Body of pancreas (tissue), 4 donors: ENCODE measurements around the gene ADAMTS16. TPM values are rescaled to one million over a fixed set of nuclear protein-coding genes. Genes with fewer than 3 reads are reported as not detected.

Experiments used
- ATAC-seq: fragments of 150-250 bp; one replicate; pipeline ENCODE4 v1.9.1; 2016
- DNase-seq, 4 donors: peaks; one replicate each; pipeline ENCODE4 v3.0.0-alpha.2; 2019
- H3K27ac ChIP-seq, 4 donors: fragments of 200-600 bp; sonication (generic); 1 replicate in 3 of 4; 2 replicates in 1 of 4; pipeline versions ENCODE4 v1.5.1 to v1.6.1; 2016 to 2019; ENCODE audit warnings: mild to moderate bottlenecking in 1 of 4, mixed read lengths in 1 of 4, moderate library complexity in 1 of 4
- H3K27me3 ChIP-seq, 2 donors: fragments of 200-600 bp; sonication (generic); one replicate each; pipeline ENCODE4 v1.6.0; 2016; ENCODE audit warnings: mild to moderate bottlenecking in 1 of 2
- H3K36me3 ChIP-seq, 2 donors: fragments of 200-600 bp; sonication (generic); replicated peaks in 1 of 2; 2 replicates each; pipeline ENCODE4 v1.5.1; 2016; ENCODE audit warnings: low read depth in 2 of 2; ENCODE audit not compliant: insufficient read depth in 1 of 2
- H3K4me1 ChIP-seq: fragments of 200-600 bp; sonication (generic); one replicate; pipeline ENCODE4 v1.6.0; 2016
- H3K4me3 ChIP-seq, 2 donors: fragments of 200-600 bp; sonication (generic); 1 replicate in 1 of 2; 2 replicates in 1 of 2; pipeline ENCODE4 v1.5.1; 2016 to 2019
- H3K9me3 ChIP-seq, 3 donors: fragments of 200-600 bp; sonication (generic); 1 replicate in 2 of 3; 2 replicates in 1 of 3; pipeline ENCODE4 v1.5.1; 2016
- POLR2A ChIP-seq, 3 donors: fragments of 450-650 bp; IDR thresholded peaks; one replicate each; pipeline ENCODE4 v1.6.1; 2016; ENCODE audit warnings: antibody characterized with exemption in 3 of 3, mild to moderate bottlenecking in 2 of 3
- WGBS, 2 donors: methylation state at CpG; one replicate each; pipeline ENCODE4 v1.1.5; 2017; 5-methylcytosine and 5-hydroxymethylcytosine counted together
- intact Hi-C: fragments of 100-400 bp; cut with DNase I; formaldehyde crosslinking; loops from one replicate; pipeline ENCODE4 v1.15.1; 2023
- total RNA-seq, 2 donors: library from RNA; depleted of rRNA; stranded (reverse); fragments of >200 nt; gene quantifications; one replicate each; pipeline ENCODE4 v1.1.0, GENCODE V29; 2016
- TF ChIP-seq, protein P1 (sequence below), 7 experiments: fragments of 450-650 bp in 4 of 7; fragments of 200-600 bp in 3 of 7; sonication (generic) in 3 of 7; IDR thresholded peaks; one replicate each; pipeline ENCODE4 v1.5.1; 2016 to 2019; ENCODE audit warnings: antibody characterized with exemption in 7 of 7

The ADAMTS16 gene
- total RNA-seq, 2 donors from 2014 or later = 1.8 to 5.6 TPM

DNA sequence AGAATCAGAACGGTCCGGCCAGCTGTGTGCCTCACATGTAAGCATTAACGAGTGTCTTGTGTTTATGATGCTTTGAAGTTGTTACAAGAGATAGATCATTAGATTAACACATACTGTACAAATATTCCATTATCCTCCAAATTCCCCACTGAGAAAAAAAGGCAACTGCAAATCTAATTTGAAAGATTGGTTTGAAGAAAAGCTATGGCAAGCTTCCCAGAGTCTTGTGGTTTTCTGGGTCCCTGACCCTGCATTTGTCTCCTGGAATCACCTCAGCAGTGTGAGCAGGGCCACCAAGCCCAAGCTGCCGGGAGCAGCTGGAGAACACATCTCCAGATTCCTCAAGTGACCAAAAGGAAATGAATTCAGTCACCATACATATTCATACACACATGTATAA is 36.9 kb upstream of the ADAMTS16 start:
- intact Hi-C loops = no loop called here
- TF ChIP-seq POLR2A (IDR thresholded peaks at IDR 0.05) = no peak
- TF ChIP-seq, protein P1, sequence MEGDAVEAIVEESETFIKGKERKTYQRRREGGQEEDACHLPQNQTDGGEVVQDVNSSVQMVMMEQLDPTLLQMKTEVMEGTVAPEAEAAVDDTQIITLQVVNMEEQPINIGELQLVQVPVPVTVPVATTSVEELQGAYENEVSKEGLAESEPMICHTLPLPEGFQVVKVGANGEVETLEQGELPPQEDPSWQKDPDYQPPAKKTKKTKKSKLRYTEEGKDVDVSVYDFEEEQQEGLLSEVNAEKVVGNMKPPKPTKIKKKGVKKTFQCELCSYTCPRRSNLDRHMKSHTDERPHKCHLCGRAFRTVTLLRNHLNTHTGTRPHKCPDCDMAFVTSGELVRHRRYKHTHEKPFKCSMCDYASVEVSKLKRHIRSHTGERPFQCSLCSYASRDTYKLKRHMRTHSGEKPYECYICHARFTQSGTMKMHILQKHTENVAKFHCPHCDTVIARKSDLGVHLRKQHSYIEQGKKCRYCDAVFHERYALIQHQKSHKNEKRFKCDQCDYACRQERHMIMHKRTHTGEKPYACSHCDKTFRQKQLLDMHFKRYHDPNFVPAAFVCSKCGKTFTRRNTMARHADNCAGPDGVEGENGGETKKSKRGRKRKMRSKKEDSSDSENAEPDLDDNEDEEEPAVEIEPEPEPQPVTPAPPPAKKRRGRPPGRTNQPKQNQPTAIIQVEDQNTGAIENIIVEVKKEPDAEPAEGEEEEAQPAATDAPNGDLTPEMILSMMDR (IDR thresholded peaks at IDR 0.05) = no peak
- Histone ChIP-seq H3K27ac (no peak overlapping the region), H3K4me3 (no peak overlapping the region), H3K4me1 (no peaks in the 10 kb centered on the region), H3K27me3 (no peaks in the 10 kb centered on the region), H3K9me3 (peaks cover 0 to 2% (median 0%) of the 10 kb centered on the region in 3 donors), H3K36me3 (no peaks in the 10 kb centered on the region)
- 52 to 56% methylated on average over 4 of the region's 4 CpGs for WGBS, 2 donors
- ATAC-seq (no peak), DNase-seq (no peak)

DNA sequence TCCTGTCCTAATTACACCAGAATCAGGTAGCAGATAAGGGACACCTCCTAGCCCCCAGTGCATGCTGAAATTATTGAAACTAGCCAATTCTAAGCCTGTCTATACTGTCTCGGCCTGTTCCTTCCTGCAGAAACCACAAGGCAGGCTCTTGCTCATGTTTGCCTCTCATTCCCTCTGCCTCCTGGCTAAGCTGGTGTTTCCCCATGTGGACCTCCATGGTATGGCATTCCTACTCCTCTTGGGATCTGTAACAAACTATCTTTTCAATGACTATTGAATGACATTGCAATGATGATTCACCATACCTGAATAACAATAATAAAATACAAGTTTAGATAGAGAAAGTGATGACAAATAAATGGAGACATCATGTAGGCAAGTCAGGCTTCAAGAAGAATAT is 35.6 kb upstream of the ADAMTS16 start:
- Histone ChIP-seq H3K9me3 (peaks cover 0 to 2% (median 0%) of the 10 kb centered on the region in 3 donors), H3K27ac (no peak overlapping the region), H3K27me3 (no peaks in the 10 kb centered on the region), H3K4me3 (no peak overlapping the region), H3K4me1 (no peaks in the 10 kb centered on the region), H3K36me3 (no peaks in the 10 kb centered on the region)
- intact Hi-C loops = no loop called here
- ATAC-seq (no peak), DNase-seq (no peak)
- WGBS, 2 donors = 45 to 48% methylated on average over 1 of the region's 1 CpG
- TF ChIP-seq, protein P1 (IDR thresholded peaks at IDR 0.05) = no peak

DNA sequence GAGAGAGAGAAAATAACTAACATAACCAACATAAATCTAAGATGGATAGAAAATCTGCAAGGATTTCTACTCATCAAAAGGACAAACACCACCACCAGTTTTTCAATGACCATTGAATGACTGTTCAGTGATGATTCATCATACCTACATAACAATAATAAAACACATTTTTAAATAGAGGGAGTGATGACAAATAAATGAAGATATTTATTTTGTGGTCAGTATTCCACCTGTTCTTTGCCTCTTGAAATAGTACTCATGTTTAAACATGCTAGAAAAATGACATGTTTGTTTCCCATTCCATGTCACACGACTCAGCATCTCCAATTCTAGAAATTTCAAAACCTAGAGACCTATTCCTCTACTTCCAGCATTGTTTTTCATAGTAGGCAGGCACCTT is 34.6 kb upstream of the ADAMTS16 start:
- Histone ChIP-seq H3K36me3 (no peaks in the 10 kb centered on the region), H3K4me3 (no peak overlapping the region), H3K27ac (no peak overlapping the region), H3K4me1 (no peaks in the 10 kb centered on the region), H3K9me3 (no peaks in the 10 kb centered on the region), H3K27me3 (no peaks in the 10 kb centered on the region)
- ATAC-seq (no peak), DNase-seq (no peak)
- no peak for TF ChIP-seq POLR2A (IDR thresholded peaks at IDR 0.05)
- TF ChIP-seq, protein P1 (IDR thresholded peaks at IDR 0.05) = no peak
- 33 to 43% methylated on average over 1 of the region's 1 CpG for WGBS, 2 donors
- intact Hi-C loops = no loop called here

DNA sequence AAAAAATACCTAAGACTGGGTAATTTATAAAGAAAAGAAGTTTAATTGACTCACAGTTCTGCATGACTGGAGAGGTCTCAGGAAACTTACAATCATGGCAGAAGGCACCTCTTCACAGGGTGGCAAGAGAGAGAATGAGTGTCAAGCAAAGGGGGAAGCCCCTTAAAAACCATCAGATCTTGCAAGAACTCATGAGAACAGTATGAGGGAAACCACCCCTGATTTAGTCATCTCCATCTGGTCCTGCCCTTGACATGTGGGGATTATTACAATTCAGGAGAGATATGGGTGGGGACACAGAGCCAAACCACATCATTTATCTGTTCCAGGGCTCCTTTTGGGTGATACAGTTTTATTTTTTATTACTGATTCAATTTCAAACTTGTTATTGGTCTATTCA is 23.2 kb upstream of the ADAMTS16 start:
- H3K27me3 ChIP-seq = no peaks in the 10 kb centered on the region
- intact Hi-C loops = no loop called here
- DNase-seq = no peak
- TF ChIP-seq, protein P1 (IDR thresholded peaks at IDR 0.05) = no peak
- TF ChIP-seq POLR2A (IDR thresholded peaks at IDR 0.05) = no peak
- H3K4me3 ChIP-seq = no peak overlapping the region
- H3K36me3 ChIP-seq = no peaks in the 10 kb centered on the region
- ATAC-seq = no peak
- H3K27ac ChIP-seq = no peak overlapping the region
- no peaks in the 10 kb centered on the region for H3K4me1 ChIP-seq
- no peaks in the 10 kb centered on the region for H3K9me3 ChIP-seq

DNA sequence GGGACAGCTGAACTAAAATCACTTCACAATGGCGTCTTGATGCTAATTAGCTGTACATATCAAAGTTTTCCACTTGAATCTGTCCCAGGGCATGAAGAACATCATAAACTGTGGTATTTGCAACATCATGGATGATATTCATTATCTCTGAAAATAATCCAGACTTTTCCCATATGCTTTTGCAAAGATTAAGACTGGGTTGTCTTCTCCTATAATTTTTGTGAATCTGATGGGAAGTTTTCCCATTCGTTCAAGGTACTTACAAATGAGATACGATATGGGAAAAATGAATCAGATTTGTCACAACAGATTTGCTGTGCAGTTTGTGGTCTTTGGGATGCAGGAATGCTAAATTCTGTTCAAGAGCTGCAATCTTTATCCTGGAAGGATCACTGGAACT is 17.4 kb upstream of the ADAMTS16 start:
- TF ChIP-seq, protein P1 (IDR thresholded peaks at IDR 0.05) = no peak
- no peak for TF ChIP-seq POLR2A (IDR thresholded peaks at IDR 0.05)
- Histone ChIP-seq H3K27ac (no peak overlapping the region), H3K36me3 (no peaks in the 10 kb centered on the region), H3K4me1 (no peaks in the 10 kb centered on the region), H3K27me3 (no peaks in the 10 kb centered on the region), H3K9me3 (no peaks in the 10 kb centered on the region), H3K4me3 (no peak overlapping the region)
- intact Hi-C loops = no loop called here
- ATAC-seq (no peak), DNase-seq (no peak)
- WGBS, 2 donors = 53 to 55% methylated on average over 3 of the region's 3 CpGs
